Measurements from ENCODE around the gene CRX.
"Not testable (repeated sequence)": the region's sequence is repeated elsewhere in the genome, so short reads cannot be mapped to it uniquely, and the experiment has no call there.

Gene CRX

DNA sequence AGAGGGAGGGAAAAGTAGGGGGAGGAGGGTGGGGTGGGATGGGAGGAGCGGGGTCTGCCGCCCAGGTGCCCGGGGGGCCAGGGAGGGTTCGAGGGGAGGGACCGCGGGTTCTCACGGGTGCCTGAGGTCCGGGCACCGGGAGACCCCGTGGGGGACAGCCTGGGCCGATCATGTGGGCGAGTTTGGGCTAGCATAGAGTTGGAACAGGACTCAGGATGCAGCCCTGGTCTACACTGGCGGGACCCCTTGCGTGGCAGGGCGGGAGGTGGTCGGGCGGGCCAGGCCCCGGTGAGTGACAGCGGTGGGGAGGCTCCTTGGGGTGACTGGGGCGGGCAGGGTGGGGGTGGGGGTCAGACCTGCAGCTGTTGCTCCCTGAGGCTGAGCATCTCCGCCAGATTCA is 18.6 kb upstream of the CRX start:
- DNase-seq (ENCODE audit: low read depth in 1 of 2, low spot score in 1 of 2), result not testable (repeated sequence)

DNA sequence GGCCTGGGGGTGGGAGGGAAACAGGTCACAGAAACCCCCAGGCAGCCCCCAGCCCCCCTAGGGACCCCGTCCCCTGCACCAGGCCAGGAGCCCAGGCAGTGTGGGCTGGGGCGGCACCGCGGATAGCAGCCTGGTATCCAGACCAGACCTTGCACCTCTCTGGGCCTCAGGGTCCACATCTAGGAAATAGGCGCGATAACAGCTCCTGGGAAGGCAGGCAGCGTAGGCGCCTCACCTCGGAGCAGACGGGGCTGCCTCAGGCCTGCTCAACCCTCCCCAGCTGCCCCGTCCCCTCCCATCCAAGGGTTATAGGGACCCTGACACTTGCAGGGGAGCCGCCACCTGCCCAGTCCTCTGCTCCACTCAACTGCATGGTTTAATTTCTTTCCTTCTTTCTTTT is 18.1 kb upstream of the CRX start:
- DNase-seq (ENCODE audit: low read depth in 1 of 2, low spot score in 1 of 2), result not testable (repeated sequence)

DNA sequence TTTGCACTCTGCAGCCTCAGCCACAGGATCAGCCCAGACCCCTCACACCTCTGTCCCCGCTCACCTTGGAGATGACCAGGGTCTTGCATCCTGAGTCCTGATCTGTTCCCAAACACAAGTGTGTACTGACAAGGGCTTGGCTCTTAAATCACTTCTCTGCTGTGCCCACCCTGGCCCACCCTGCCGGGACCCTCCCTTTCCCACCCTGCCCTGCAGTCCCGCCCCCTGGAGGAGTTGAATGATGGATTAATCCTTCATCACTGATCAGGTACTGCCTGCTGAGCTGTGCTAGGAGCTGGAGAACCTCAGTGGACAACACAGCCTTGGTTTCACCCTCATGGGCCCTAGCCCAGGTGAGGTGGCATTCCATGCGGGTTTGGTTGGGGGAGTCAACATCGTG is 17.3 kb upstream of the CRX start, which contains the start of gene TPRX1:
Gene TPRX1 (minus strand): TSS at position 101 of the 400 bp plus-strand sequence. CDS start 12 bp downstream, at position 89.
- not testable (repeated sequence) for DNase-seq (ENCODE audit: low read depth in 1 of 2, low spot score in 1 of 2)

DNA sequence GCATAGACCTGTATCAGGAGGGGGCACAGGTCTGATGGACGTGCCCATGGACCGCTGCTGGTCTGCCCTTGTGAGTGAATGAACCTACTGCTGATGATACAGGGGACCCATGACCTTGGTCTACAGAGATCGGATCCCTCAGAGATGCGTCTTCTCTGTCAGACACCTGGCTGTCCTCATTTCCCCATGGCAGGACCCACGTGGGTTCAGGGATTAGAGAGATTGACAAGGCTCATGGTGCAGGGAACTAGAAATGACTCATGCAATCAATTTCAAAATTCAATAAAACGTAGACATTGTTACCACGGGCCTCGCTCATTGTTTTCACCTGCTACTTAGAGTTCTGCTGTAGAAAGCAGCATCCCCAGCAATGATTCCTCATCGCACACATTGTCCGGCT is 16.4 kb upstream of the CRX start:
- DNase-seq (ENCODE audit: low read depth in 1 of 2, low spot score in 1 of 2), result no peak

DNA sequence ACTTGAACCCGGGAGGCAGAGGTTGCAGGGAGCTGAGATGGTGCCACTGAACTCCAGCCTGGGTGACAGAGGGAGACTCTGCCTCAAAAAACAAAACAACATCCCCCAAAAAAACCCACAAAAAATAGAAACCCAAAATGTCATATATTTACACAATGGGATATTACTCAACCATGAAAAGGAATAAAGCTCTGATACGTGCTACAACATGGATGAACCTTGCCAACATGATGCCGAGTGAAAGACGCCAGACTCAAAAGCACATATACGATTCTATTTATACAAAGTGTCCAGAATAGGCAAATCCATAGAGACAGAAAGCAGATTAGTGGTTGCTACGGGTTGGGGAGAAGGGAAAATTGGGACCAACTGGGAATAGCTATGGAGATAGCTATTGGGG is 15.3 kb upstream of the CRX start:
- DNase-seq (ENCODE audit: low read depth in 1 of 2, low spot score in 1 of 2), result no peak

DNA sequence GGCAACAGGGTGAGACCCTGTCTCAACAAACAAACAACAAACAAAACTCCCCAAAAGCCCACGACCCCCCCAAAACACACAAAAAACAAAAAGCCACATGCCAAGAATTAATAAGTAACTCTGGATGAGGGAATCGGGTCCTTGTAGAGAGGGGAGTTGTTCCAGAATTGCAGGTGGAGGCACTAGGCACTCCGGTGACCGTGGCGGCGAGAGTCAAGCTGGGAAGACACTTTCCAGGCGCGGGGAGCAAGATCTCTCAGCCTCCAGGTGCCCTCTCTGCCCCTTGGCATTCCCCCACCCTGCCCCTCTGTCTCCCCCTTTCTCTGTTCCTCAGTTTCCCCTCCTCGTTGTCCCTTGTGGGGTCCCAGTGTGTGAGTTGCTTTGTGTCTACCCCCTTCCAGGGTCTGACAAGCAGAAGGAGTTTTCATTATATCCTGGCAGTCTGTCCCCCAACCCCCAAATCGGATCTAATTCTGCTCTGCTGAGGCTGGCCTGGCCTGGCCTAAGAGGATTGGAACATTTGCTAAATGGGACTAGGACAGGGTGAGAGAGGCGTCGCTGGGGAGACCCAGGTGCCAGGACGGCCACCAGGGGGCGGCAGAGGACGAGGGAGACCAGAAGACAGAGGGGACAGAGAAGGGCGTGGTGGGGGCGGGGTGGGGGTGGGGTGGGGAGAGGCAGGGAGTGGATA is 8.3 kb upstream of the CRX start:
- DNase-seq (ENCODE audit: low read depth in 1 of 2, low spot score in 1 of 2), result peak; percentile 56 to 70

DNA sequence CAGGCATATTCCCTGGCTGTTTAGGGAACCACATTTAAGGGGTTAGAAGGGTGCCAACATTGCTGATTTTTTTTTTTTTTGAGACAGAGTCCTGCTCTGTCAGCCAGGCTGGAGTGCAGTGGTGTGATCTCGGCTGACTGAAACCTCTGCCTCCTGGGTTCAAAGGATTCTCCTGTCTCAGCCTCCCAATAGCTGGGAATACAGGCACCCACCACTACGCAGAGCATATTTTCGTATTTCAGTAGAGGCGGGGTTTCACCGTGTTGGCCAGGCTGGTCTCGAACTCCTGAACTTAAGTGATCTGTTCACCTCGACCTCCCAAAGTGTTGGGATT is 7.8 kb upstream of the CRX start:
- no peak for DNase-seq (ENCODE audit: low read depth in 1 of 2, low spot score in 1 of 2)

DNA sequence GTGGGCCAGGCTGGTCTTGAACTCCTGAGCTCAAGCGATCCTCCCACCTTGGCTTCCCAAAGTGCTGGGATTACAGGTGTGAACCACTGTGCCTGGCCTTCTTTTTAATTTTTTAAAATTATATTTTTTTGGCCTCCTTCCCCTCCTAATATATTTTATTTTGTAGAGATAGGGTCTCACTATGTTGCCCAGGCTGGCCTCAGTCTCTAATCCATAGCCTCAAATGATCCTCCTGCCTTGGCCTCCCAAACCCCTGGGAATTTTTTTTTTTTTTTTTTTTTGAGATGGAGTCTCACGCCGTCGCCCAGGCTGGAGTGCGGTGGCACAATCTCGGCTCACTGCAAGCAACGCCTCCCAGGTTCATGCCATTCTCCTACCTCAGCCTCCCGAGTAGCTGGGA is 5.5 kb upstream of the CRX start:
- not testable (repeated sequence) for DNase-seq (ENCODE audit: low read depth in 1 of 2, low spot score in 1 of 2)

DNA sequence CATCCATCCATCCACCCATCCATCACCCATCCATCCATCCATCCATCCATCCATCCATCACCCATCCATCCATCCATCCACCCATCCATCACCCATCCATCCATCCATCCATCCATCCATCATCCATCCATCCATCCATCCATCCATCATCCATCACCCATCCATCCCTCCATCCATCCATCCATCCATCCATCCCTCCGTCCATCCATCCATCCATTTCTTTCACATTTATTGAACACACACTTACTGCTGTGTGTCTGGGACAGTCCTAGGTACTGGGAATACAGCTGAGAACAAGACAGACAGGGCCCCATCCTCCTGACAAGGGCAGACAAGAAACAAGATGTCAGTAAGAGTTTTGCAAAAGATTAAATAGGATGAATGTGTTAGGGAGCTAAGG is 3.5 kb upstream of the CRX start:
- DNase-seq (ENCODE audit: low read depth in 1 of 2, low spot score in 1 of 2), result not testable (repeated sequence)

DNA sequence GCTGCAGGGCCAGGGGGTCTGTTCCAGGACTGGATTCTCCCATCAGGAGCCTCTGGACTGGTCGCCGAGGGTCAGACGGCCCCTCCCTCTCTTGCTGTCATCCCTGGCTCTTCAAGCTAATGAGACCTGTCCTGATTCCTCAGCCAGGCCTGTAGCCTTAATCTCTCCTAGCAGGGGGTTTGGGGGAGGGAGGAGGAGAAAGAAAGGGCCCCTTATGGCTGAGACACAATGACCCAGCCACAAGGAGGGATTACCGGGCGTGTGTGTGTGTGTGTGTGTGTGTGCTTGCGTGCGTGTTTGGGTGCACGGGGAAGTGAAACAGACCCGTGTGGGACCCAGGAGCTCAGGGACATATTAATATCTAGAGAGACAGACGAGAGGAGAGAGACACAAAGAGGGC is 1.9 kb upstream of the CRX start:
- no peak for DNase-seq (ENCODE audit: low read depth in 1 of 2, low spot score in 1 of 2)

DNA sequence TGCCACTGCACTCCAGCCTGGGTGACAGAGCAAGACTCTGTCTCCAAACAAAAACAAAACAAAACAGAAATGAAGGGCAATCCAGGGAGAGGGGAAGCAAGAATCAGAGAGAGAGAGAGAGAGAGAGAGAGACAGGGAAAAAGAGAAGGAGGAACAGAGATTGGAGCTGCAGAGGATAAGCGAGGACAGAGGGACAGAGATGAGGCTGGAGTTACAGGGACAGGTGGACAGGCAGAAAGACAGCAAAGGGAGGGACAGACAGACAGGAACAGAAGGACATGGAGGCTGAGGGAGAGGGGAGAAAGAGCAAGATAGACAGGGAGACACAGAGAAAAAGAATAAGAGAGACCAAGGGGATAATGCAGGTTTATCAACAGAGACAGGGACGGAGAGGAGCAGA is 1.3 kb upstream of the CRX start:
- DNase-seq (ENCODE audit: low read depth in 1 of 2, low spot score in 1 of 2), result no peak

DNA sequence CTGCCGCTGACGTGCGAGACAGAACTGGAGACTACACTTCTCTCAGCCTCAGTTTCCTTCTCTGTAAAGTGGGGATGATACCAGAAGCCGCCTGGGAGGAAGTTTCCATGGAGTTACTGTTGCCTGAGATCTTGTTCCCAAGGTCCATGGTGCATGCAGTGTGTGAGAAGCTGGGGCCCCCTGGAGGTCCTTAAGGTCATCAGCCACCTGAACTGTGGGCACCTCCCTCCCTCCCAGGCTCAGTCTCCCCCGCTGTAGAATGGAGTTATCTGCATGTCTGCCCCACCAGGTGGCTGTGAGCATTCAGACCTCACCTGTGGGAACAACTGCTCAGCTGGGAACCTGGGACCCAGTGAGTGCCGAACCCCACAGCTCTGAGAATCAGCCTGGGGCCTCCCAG is 2.7 kb downstream of the CRX start:
- no peak for DNase-seq (ENCODE audit: low read depth in 1 of 2, low spot score in 1 of 2)

DNA sequence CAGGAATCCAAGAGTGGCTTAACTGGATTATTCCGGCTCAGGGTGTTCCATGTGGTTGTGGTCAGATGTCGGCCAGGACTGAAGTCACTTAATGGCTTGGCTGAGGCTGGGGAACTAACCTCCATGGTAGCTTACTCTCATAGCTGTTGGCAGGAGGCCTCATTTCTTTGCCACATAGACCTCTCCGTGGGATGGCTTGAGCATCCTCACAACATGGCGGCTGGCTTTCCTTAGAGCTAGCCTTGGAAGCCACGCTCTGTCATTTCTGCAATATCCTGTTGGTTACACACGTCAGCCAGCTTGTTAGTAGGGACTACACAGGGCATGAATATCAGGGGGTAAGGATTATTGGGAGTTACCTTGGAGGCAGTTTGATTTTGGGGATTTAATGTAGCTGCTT is 5.1 kb downstream of the CRX start:
- no peak for DNase-seq (ENCODE audit: low read depth in 1 of 2, low spot score in 1 of 2)

DNA sequence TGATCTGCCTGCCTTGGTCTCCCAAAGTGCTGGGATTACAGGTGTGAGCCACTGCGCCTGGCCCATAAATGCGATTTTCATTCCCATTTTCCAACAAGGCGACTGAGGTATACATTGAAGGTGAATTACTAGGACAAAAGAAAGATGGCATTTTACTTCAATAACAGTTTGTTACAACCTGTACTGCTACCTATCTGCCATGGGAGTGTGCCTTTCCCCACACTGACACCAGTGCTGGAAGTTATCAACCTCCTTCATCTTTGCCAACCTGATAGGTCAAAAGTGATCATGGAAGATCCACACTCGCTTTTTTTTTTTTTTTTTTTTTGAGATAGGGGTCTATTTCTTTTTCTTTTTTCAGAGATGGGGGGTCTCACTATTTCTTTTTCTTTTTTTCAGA is 11.0 kb downstream of the CRX start:
- DNase-seq (ENCODE audit: low read depth in 1 of 2, low spot score in 1 of 2), result no peak

DNA sequence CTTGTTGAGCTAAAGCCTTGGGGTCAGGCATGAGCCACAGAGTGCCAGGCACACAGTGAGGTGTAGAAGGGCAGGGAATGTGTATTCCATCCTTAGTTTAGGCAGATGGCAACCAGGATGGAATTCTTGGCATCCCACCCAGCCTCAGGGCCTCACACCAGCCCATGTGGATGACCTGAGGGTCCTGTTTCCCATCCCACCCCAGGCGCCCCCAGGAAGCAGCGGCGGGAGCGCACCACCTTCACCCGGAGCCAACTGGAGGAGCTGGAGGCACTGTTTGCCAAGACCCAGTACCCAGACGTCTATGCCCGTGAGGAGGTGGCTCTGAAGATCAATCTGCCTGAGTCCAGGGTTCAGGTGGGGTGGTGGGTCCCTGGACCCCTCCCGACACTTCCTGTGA is 14.3 kb downstream of the CRX start:
- DNase-seq (ENCODE audit: low read depth in 1 of 2, low spot score in 1 of 2), result no peak

DNA sequence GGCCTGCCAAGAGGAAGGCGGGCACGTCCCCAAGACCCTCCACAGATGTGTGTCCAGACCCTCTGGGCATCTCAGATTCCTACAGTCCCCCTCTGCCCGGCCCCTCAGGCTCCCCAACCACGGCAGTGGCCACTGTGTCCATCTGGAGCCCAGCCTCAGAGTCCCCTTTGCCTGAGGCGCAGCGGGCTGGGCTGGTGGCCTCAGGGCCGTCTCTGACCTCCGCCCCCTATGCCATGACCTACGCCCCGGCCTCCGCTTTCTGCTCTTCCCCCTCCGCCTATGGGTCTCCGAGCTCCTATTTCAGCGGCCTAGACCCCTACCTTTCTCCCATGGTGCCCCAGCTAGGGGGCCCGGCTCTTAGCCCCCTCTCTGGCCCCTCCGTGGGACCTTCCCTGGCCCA is 17.7 kb downstream of the CRX start:
- no peak for DNase-seq (ENCODE audit: low read depth in 1 of 2, low spot score in 1 of 2)

DNA sequence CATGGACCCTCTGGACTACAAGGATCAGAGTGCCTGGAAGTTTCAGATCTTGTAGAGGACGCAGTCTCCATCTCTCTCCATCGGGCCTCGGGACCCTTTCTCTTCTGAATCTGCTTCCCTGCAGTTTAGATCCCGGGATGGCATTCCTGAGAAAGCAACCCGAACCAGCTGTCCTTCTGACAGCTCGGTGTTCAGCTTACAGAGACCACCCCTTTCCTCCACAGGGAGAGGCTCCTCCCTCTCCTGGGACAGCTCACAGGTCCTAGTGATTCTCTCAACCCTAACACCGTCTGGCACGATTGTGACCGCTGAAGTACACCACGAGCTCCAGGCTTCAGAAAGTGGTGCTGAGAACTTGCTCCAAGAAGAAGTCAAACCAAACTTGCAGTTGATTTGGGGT is 18.2 kb downstream of the CRX start:
- DNase-seq (ENCODE audit: low read depth in 1 of 2, low spot score in 1 of 2), result no peak

DNA sequence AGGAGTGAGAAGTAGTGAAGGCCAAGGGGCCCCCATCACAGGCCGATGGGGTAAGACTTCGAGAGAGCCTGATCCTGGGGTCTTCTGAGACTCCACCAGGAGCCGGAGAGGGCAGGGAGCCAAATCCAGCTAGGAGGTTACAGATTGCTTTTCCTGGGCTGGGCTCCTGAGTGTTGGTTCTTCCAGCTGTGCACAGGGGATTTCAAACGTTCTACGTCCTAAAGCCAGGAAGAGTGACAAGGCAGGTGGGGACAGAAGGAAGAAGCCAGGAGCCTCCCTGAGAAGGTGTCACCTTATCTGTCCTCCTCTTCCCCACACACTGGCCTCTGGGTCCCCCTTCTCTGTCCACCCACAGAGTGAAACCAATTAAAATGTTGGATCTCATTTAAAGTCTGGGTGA is 21.2 kb downstream of the CRX start:
- DNase-seq (ENCODE audit: low read depth in 1 of 2, low spot score in 1 of 2), result no peak

DNA sequence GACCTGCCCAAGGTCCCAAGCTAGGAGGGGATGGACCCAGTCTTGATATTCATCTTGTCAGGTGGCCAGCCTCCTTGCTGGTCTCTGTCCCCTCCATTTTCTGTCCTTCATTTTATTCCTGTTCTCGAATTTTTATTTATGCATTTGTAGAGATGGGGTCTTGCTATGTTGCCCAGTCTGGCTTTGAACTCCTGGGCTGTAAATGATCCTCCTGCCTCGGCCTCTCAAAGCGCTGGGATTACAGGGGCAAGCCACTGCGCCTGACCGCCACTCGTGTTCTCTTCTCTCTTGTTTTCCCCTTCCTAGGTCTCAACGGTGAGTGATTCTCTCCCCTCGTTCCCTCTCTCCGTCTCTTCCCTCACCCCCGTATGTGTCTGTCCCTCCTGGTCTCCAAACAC is 26.7 kb downstream of the CRX start:
- DNase-seq (ENCODE audit: low read depth in 1 of 2, low spot score in 1 of 2), result no peak

DNA sequence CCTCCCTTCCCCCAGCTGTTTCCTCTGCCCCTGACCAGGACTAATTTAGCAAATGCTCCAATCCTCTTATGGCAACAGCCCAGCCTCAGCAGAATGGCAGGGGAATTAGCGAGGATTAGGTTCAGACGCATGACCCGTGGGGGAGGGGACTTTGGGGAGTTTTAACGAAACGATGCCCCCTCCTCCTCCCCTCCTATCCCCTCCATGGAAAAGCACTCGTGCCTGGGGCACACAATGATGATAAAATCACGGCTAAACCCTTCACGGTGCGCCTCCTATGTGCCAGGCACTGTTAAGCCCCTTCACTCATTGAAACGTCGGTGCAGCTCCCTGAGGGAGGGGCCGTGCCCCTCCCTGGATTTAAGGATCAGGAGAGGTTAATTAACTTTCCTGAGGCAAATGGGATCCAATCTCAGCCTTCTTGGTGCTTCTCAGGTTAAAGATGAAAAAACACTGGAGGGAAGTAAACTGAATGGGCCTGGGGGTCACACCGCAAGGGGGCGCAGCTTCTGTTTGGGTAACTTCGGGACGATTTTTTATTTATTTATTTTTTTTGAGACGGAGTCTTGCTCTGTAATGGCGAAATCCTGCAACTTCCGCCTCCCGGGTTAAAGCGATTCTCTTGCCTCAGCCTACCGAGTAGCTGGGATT is 27.2 kb downstream of the CRX start:
- no peak for DNase-seq (ENCODE audit: low read depth in 1 of 2, low spot score in 1 of 2)

DNA sequence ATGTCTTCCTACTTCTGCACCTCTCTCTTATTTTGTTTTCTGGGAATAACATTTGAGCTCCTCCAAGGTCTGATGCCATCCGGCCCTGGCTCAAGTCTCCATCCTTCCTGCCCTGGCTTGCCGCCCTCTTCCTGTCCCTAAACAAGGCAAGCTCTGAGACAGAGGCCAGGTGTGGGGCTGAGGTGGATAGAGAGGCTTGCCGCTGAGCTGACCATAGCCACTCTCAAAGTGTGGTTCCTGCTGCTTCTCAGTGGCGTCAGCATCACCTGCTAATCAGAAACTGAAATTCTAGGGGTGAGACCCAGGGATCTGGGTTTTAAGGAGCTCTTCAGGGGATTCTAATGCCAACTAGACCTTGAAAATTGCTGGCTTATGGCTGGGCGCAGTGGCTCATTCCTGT is 31.3 kb downstream of the CRX start:
- DNase-seq (ENCODE audit: low read depth in 1 of 2, low spot score in 1 of 2), result no peak

DNA sequence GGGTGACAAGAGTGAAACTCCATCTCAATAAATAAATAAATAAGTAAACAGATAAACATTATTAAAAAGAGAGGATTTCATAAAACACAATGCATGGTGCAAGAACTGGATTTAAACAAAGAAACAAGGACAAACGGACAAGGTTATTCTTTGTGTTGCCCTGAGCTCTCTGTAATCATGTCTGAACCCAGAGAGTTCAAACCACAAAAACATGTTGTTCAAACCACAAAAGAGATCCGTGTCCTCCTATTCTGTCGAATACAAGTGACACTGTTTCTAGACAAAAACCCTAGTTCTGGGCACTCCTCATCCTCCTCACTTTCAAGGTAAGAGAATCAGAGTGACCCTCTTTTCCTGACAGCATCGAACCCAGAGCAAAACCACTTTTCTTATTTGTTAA is 32.7 kb downstream of the CRX start:
- no peak for DNase-seq (ENCODE audit: low read depth in 1 of 2, low spot score in 1 of 2)

DNA sequence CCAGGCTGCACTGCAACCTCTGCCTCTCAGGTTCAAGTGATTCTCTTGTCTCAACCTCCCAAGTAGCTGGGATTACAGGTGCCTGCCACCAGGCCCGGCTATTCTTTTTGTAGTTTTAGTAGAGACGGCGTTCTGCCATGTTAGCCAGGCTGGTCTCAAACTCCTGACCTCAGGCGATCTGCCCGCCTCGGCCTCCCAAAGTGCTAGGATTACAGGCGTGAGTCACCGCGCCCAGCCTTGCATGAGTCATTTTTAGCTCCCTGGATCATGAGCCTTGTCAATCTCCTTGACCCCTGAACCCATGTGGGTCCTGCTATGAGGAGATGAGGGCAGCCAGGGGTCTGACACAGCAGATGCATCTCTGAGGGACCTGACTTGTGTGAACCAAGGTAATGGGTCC is 36.5 kb downstream of the CRX start:
- not testable (repeated sequence) for DNase-seq (ENCODE audit: low read depth in 1 of 2, low spot score in 1 of 2)
